Gastroesophageal sphincter (tissue), 4 donors: ENCODE results near the gene TAPT1. TPM values are rescaled to one million over a fixed set of nuclear protein-coding genes. Genes with fewer than 3 reads are reported as not detected.

Experiments
- ATAC-seq: fragments of 150-250 bp; one replicate; pipeline ENCODE4 v1.9.1; 2016; ENCODE audit warnings: mild to moderate bottlenecking, moderate library complexity
- H3K27ac ChIP-seq, 4 donors: fragments of 200-600 bp; sonication (generic) in 3 of 4; 1 replicate in 3 of 4; 2 replicates in 1 of 4; pipeline ENCODE4 v1.5.1; 2016 to 2019
- H3K27me3 ChIP-seq: fragments of 200-600 bp; sonication (generic); one replicate; pipeline ENCODE4 v1.5.1; 2019
- H3K36me3 ChIP-seq, 2 donors: fragments of 200-600 bp; sonication (generic); one replicate each; pipeline ENCODE4 v1.5.1; 2019; ENCODE audit warnings: control low read depth in 1 of 2
- H3K4me1 ChIP-seq, 3 donors: fragments of 200-600 bp; sonication (generic); 1 replicate in 2 of 3; 2 replicates in 1 of 3; pipeline ENCODE4 v1.5.1; 2016 to 2019; ENCODE audit warnings: control low read depth in 2 of 3
- H3K4me3 ChIP-seq, 2 donors: fragments of 200-600 bp; sonication (generic); one replicate each; pipeline ENCODE4 v1.5.1; 2019; ENCODE audit warnings: mild to moderate bottlenecking in 1 of 2, moderate library complexity in 1 of 2
- H3K9me3 ChIP-seq, 3 donors: fragments of 200-600 bp; sonication (generic); one replicate each; pipeline ENCODE4 v1.5.1; 2017 to 2019; ENCODE audit warnings: control low read depth in 2 of 3
- CTCF ChIP-seq, 4 experiments: fragments of 200-600 bp in 2 of 4; fragments of 450-650 bp in 2 of 4; sonication (generic) in 1 of 4; IDR thresholded peaks; one replicate each; pipeline ENCODE4 v1.5.1; 2017 to 2019; ENCODE audit warnings: antibody characterized with exemption in 4 of 4, mild to moderate bottlenecking in 2 of 4, moderate library complexity in 2 of 4
- EP300 ChIP-seq: sonication (generic); formaldehyde crosslinking; IDR thresholded peaks from one replicate; pipeline ENCODE4 v1.6.1; 2017; ENCODE audit warnings: antibody characterized with exemption, mild to moderate bottlenecking
- POLR2A ChIP-seq, 2 donors: fragments of 450-650 bp; IDR thresholded peaks; one replicate each; pipeline ENCODE4 v1.6.1; 2017; ENCODE audit warnings: antibody characterized with exemption in 2 of 2, mild to moderate bottlenecking in 2 of 2, moderate library complexity in 1 of 2
- POLR2AphosphoS5 ChIP-seq: sonication (generic); formaldehyde crosslinking; IDR thresholded peaks from one replicate; pipeline ENCODE4 v1.6.1; 2017; ENCODE audit warnings: antibody characterized with exemption
- WGBS, 2 donors: methylation state at CpG; one replicate each; pipeline ENCODE4 v1.1.5; 2018; ENCODE audit warnings: low coverage in 1 of 2; 5-methylcytosine and 5-hydroxymethylcytosine counted together
- total RNA-seq, 4 donors: library from RNA; depleted of rRNA; stranded (reverse); fragments of >200 nt; gene quantifications; one replicate each; pipeline ENCODE4 v1.1.0, GENCODE V29; 2016

The TAPT1 gene
- total RNA-seq, 4 donors from 2014 or later, result 29.9 to 40.4 (median 35.9) TPM

- Histone ChIP-seq H3K4me1 (peaks cover 3 to 36% (median 6%) of the 10 kb centered on the region in 3 donors), H3K27ac (peak overlapping the region in 2 of 4 donors; percentile 34 to 40), H3K9me3 (no peaks in the 10 kb centered on the region), H3K4me3 (no peak overlapping the region), H3K36me3 (no peaks in the 10 kb centered on the region), H3K27me3 (no peaks in the 10 kb centered on the region)
- TF ChIP-seq EP300, result no peak
- TF ChIP-seq POLR2AphosphoS5, result no peak
- TF ChIP-seq CTCF (IDR thresholded peaks at IDR 0.05), result no peak
- TF ChIP-seq POLR2A (IDR thresholded peaks at IDR 0.05), result no peak
- 22 to 39% methylated on average over 4 of the region's 4 CpGs for WGBS, 2 donors
- ATAC-seq, result no peak
Observed at GRCh38 chr4:16231570-16232245, 5.4 kb upstream of the TAPT1 start.

GRCh38 chr4:16230308-16230707 lies 4.0 kb upstream of the TAPT1 start:
- no peaks in the 10 kb centered on the region for H3K36me3 ChIP-seq
- peaks cover 3 to 39% (median 6%) of the 10 kb centered on the region in 3 donors for H3K4me1 ChIP-seq
- no peak overlapping the region for H3K4me3 ChIP-seq
- TF ChIP-seq CTCF (IDR thresholded peaks at IDR 0.05), result no peak
- no peak for TF ChIP-seq EP300
- H3K9me3 ChIP-seq, result no peaks in the 10 kb centered on the region
- H3K27me3 ChIP-seq, result no peaks in the 10 kb centered on the region
- WGBS, 2 donors, result 10 to 47% methylated on average over 1 to 2 of the region's 2 CpGs
- H3K27ac ChIP-seq, result no peak overlapping the region
- no peak for ATAC-seq

- TF ChIP-seq POLR2A (IDR thresholded peaks at IDR 0.05), result no peak
- no peak for TF ChIP-seq EP300
- TF ChIP-seq POLR2AphosphoS5, result no peak
- no peak for TF ChIP-seq CTCF (IDR thresholded peaks at IDR 0.05)
- H3K27ac ChIP-seq, result no peak overlapping the region
- no peaks in the 10 kb centered on the region for H3K27me3 ChIP-seq
- no peak for ATAC-seq
- H3K36me3 ChIP-seq, result no peaks in the 10 kb centered on the region
- H3K4me3 ChIP-seq, result no peak overlapping the region
- H3K4me1 ChIP-seq, result peaks cover 4 to 46% (median 7%) of the 10 kb centered on the region in 3 donors
- 88 to 92% methylated on average over 2 of the region's 2 CpGs for WGBS, 2 donors
- H3K9me3 ChIP-seq, result no peaks in the 10 kb centered on the region
Observed at GRCh38 chr4:16229604-16230003, 3.3 kb upstream of the TAPT1 start.

GRCh38 chr4:16227462-16227868 lies 1.2 kb upstream of the TAPT1 start:
- H3K27ac ChIP-seq, result peak overlapping the region; percentile 87 to 99 (median 99)
- H3K9me3 ChIP-seq, result no peaks in the 10 kb centered on the region
- WGBS, 2 donors, result 0% methylated on average over 5 to 6 of the region's 20 CpGs
- no peaks in the 10 kb centered on the region for H3K36me3 ChIP-seq
- TF ChIP-seq POLR2AphosphoS5 (peak; percentile 22), CTCF (IDR thresholded peaks at IDR 0.05) (no peak), EP300 (no peak)
- peak overlapping the region; percentile 63 to 82 for H3K4me3 ChIP-seq
- no peaks in the 10 kb centered on the region for H3K27me3 ChIP-seq
- ATAC-seq, result no peak
- peaks cover 14 to 67% (median 17%) of the 10 kb centered on the region in 3 donors for H3K4me1 ChIP-seq

- ATAC-seq, result peak; percentile 50
- Histone ChIP-seq H3K36me3 (no peaks in the 10 kb centered on the region), H3K27ac (peak overlapping the region; percentile 87 to 99 (median 99)), H3K4me3 (peak overlapping the region; percentile 63 to 82), H3K9me3 (no peaks in the 10 kb centered on the region), H3K27me3 (no peaks in the 10 kb centered on the region), H3K4me1 (peaks cover 14 to 67% (median 17%) of the 10 kb centered on the region in 3 donors)
- TF ChIP-seq POLR2A (IDR thresholded peaks at IDR 0.05) (peak in 1 of 2 donors; percentile 16), EP300 (no peak)
- WGBS, 2 donors, result no CpG with 5 or more reads among the region's 57 CpGs
Observed at GRCh38 chr4:16226816-16227461, 668 bp upstream of the TAPT1 start.
